GM10266 (cell line): Measurements from ENCODE around the gene IL12B.

Experiments used
- DNase-seq: peaks from one replicate; pipeline ENCODE4 v3.0.0; 2012; ENCODE audit errors: extremely low spot score
- TF ChIP-seq, protein P1 (sequence below): IDR thresholded peaks from 2 replicates; pipeline ENCODE4 v1.5.1; 2012; ENCODE audit warnings: mild to moderate bottlenecking, low read depth; ENCODE audit not compliant: control insufficient read depth, insufficient read depth; ENCODE audit errors: missing control alignments

The IL12B gene

DNA sequence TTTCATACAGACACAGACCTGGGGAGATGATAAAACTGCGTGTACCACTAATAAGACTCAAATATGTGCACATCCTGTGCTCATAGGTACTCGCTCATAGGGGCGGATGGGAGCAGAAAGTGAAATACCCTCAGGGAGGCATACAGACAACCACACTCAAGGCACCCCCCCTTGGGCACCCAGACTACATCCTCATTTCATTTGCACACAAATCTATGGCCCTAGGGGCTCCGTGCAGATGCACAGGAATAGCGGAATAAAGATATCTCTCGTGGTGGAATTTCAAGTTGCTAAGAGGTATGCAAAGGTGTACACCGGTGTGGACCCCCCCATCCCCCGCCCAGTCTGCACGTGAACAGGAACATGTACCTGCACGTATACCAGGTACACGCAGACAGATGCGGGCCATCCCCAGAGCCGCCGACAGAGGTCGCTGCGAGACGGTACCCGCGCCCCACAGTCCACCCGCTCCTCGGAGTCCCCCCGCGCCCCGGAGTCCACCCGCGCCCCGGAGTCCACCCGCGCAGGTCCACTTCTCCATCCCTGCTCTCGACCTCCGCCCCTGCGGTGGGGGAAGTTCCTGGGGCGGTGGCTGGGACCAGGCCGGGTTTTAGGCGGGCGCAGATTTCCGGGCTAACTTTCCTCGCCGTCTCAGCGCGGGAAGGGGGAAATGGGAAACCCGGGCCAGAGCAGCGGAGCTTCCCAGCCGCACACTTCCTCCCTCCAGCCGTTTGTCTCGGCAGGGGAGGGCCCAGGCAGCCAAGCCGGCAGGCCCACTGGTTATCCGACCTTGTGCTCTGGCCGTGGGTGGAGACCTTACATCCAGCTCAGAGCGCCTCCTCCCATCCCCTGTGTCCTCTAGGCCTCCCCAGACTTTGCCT, 1.0 kb upstream of the IL12B start:
- DNase-seq = peak; percentile 67
- TF ChIP-seq, protein P1, sequence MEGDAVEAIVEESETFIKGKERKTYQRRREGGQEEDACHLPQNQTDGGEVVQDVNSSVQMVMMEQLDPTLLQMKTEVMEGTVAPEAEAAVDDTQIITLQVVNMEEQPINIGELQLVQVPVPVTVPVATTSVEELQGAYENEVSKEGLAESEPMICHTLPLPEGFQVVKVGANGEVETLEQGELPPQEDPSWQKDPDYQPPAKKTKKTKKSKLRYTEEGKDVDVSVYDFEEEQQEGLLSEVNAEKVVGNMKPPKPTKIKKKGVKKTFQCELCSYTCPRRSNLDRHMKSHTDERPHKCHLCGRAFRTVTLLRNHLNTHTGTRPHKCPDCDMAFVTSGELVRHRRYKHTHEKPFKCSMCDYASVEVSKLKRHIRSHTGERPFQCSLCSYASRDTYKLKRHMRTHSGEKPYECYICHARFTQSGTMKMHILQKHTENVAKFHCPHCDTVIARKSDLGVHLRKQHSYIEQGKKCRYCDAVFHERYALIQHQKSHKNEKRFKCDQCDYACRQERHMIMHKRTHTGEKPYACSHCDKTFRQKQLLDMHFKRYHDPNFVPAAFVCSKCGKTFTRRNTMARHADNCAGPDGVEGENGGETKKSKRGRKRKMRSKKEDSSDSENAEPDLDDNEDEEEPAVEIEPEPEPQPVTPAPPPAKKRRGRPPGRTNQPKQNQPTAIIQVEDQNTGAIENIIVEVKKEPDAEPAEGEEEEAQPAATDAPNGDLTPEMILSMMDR = peak; percentile 85

DNA sequence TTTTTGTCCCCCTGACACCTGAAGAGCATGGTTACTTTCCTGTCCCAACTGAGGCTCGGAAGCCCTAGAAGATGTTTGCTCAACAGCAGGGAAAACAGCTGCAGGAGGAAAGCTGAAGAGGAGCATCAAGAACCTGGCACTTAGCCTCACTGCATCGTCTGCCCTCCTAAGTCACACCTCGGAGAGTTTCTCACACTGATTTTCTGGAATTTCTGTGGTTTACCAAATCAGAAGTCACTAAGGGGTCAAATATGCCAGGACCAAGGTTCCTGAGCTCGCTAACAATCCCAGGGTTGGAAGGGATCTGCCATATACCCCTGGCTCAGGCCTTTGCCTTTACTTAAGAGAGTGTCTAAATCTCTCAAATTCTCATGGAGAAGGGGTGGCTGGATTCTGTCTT, 5.3 kb downstream of the IL12B start:
- TF ChIP-seq, protein P1 = no peak
- DNase-seq = no peak

DNA sequence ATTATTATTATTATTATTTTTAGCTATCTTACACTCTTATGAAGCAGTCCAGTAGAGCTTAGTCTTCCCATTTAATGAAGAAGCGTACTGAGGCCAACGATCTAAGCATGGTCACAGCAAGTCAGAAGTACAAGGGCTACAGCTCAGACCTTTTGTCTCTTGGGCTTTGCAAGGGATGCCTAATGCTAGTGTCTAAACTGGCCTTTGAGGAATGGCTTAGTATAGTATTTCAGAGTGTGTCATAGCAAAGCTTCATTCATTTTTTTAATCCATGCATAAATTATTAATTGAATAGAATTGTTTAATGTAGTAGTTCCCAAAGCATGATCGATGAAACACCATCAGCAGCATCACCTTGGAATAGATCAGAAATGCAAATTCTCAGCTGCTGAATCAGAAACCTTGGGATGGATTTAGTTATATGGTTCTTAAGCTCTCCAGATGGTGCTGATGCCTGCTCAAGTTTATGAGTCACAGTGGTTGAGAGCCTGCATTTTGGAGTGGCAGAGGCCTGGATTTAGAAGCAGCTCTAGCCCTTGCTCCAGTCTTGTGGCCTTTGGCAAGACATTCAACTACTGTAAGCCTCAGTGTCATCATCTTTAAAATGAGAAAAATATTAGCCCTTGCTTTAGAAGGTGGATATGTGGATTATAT, 6.1 kb downstream of the IL12B start:
- TF ChIP-seq, protein P1 = no peak

DNA sequence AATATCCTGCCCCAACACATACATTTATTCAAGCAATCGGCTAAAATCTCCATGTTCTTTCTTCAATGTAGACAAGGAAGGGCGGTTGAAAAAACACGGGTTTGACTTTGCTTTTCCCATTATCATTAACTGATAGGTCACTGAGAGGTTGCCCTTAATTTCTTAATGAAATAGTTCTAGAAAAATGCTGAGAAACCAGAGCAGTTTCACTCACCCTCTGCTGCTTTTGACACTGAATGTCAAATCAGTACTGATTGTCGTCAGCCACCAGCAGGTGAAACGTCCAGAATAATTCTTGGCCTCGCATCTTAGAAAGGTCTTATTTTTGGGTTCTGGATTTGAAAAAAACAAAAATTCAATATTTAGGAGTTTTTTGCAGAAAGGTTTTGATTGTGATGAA, 8.1 kb downstream of the IL12B start:
- TF ChIP-seq, protein P1 = no peak
- DNase-seq = no peak

More for the DNA sequence above, 6.1 kb downstream of the IL12B start:
- DNase-seq = no peak

DNA sequence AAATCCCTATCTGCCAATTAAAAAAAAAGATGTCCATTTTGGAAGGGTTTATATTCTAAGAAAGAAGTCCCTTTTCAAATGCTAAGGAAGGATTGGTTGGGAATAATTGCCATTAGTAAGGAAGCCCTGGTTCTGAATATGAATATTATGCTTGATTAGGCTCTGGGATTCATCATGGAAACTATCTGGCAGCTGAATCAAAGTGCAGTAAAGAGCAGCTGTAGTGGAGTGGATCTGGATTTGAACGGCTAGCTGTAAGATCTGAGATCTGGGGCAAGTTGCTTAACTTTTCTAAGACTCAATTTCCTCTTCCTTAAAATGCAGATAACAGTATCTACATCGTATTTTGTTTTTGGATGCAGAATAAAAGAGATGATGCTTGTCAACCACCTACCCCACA, 10.5 kb downstream of the IL12B start:
- TF ChIP-seq, protein P1 = no peak
- no peak for DNase-seq

DNA sequence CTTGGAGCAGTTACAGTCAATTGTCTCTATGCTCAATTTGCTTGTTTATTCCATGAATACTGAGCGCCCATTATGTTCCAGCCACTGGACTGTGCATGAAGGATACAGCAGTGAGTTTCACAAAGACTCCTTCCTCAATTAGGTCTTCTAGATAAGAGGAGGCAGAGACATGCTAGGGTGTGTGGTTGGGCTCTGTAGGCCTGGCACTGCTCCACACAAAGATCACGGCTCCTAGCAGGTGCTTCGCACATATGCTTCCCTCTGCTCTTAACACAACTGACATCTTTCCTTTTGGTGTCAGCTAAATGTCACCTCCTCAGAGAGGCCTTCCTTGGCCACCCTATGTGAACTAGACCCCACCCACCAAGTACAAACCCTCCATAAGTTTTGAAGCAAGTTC, 10.9 kb downstream of the IL12B start:
- TF ChIP-seq, protein P1 = no peak
- DNase-seq = no peak

DNA sequence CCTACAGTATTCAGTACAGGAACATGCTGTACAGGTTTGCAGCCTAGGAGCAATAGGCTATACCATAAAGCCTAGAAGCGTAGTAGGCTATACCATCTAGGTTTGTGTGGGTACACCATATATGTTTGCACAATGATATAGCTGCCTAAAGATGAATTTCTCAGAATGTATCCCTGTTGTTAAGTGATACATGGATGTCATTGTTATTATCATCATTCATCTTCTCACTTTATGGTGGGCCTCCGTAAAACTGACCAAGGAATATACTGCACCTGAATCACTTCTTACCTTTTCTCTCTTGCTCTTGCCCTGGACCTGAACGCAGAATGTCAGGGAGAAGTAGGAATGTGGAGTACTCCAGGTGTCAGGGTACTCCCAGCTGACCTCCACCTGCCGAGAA, 11.8 kb downstream of the IL12B start:
- TF ChIP-seq, protein P1 = no peak
- DNase-seq = no peak
